Stimulated activated CD4-positive, alpha-beta T cell treated with anti-CD3 and anti-CD28 coated beads, Interleukin-12 subunit alpha, Interleukin-12 subunit beta, amount 100 ng/mL, for 48 hours (primary cell): Measurements from ENCODE around the gene CADM1.

Source experiments
- DNase-seq, 3 donors: peaks; one replicate each; pipeline ENCODE4 v3.0.0-alpha.2; 2020; ENCODE audit warnings: low read depth in 2 of 3, low spot score in 1 of 3

Gene CADM1

DNA sequence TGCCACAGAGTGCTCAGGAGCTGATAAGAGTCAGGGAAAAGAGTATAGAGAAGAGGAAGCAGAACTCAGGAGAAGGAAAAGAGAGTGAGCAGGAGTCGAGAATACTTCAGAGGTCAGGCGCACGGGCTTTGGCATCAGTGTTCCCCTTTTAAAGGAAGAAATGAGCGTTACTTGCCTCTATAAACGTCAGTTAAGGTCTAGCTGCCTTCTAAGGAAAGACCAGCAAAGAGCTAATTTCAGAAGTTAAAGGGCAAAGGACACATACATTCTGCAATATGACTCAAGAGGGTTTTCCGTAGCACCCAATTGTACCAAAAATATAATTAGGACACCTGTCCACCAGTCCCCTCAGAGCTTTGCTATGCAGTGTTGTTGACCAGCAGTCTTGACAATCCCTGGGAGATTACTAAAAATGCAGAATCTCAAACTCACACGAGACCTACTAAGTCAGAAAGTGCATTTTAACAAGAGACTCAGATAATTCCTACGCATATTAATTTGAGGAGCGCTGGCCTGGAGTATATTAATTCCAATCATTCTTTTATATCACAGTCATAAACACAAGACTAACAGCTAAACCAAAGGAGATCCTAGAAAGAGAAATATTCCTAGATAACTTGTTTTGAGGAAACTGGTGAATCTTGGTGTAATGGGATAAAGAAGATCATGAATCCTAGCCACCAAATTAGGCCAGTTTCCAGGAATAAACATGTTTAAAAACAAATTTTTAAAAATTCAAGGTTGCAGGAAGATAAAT lies 249.0 kb downstream of the CADM1 start:
- DNase-seq, result no peak

DNA sequence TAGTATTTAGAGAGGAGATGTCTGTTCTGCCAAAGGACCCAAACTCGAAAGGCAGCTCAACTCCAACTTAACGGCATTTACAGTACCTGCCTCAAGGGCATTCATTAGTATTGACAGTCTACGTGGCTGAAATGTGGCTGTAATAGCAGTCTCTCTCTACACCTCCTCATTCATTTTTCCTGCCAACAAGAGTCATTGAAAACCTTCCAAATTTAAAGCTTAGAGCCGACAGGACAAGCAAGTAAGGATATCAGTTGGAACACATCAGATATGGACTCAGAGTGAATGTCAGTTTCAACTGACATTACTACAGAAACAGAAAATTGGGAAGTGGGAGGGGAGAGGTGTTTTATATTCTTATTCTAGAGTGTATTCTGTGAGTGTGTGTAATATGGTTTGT lies 253.1 kb downstream of the CADM1 start:
- DNase-seq, result no peak

DNA sequence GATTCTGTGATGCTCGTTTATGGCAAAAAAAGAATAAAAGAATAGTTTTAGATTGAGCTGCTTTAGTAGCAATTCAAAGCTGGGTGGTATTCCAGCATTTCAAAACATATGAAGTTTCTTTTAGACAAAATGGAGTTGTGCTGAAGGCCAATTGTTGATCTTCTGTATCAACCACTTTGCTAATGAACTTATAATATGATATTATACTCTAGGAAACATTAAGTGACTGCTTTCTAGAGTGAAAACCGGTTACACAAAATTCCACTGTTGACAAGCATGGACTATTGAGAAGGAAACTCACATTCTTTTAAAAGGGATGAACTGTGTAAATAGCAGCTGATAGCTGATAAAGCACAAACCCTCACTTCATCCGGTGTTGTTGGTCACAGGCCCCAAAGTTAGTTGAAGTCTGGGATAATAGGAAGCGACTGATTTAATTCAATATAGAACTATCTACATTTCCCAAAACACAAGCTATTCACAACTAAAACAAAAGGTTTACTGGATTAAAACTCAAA lies 255.1 kb downstream of the CADM1 start:
- DNase-seq, result no peak

DNA sequence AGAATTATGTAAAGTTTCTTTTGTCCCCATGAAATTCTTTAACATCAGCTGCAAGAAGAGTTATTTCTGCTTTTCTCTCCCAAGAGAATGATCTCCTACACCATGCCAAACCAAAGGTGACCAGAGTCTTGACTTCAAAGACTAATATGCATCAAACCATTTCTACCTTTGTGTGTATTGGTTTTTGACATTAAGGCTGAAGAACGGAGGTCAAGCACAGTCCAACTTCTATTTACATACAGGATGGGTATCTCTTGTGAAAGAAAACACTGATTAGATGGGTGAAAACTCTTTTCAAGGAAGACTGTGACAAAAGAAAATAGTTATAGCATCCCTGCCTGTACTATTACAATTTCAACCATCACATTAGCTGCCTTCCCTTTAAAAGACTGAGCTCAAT lies 256.3 kb downstream of the CADM1 start:
- DNase-seq, result no peak

DNA sequence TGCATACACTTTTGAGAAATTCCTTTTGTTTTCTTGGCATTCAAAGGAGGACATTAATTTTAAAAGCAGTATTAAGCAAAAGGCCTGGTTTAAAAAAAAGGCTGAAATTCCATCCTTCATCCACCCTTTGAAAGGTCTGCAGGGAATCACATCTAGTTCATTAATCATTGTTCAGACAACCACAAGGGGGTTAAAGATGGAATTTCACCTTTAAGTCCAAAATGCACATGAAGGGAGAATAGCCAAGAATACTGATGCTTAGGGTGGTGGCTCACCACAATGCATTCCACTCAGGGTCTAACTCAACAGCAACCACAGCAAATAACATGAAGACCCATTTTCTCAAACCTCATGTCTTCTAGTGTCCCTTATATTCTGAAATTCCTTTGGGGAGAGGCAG lies 256.9 kb downstream of the CADM1 start:
- no peak for DNase-seq

DNA sequence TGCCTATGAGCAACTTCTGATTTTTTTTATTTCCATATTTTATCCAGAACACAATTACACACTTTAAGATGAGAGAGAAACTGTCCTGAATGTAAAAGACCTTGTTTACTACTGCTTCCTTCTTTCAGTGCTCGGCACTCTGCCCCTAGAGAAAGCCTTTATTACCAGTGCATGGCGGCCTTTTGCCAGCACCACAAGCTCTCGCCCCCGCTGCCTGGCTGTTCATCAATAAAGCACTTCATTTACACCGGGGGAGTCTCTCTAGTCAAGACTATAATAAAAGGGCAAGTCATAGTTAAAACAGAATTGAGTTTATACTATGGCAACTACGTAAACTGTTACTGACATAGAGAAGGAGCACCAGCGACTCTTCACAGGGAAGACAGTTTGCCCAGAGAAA lies 259.5 kb downstream of the CADM1 start:
- DNase-seq, result no peak

DNA sequence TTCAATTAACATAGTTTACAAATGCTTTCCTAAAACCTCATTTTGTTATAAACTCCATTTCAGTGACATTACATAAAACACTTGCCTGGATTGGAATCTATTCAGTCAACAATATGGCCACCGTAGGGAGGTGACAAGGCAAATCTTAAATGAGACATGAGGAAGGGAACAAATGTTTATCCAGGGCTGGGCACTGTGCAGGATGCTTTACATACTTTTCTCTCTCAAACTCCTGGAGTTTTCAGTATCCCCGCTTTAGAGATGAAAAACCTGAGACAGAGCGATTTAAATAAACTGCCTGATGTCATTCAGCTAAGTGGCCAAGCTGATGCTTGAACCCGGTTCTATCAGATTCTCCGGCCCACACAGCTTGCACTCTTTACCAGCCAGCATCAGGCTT lies 259.9 kb downstream of the CADM1 start:
- DNase-seq, result no peak

DNA sequence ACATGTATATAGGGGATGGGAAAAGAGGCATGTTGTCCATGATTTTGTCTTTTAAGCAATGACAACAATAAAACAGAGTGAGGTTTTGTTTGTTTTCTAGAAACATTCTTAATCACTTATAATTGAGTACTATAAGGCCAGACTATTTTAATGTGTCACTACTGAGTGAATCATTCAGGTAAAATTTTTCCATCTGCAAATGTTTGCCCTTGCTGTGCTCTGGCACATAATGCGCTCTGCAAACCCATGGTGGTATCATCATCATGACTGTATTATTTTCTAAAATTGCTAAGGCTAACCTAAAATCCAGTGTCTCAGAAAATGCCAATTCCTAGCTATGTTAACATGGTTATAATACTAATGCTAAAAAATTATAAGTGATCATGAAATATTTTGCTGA lies 261.2 kb downstream of the CADM1 start:
- DNase-seq, result no peak

DNA sequence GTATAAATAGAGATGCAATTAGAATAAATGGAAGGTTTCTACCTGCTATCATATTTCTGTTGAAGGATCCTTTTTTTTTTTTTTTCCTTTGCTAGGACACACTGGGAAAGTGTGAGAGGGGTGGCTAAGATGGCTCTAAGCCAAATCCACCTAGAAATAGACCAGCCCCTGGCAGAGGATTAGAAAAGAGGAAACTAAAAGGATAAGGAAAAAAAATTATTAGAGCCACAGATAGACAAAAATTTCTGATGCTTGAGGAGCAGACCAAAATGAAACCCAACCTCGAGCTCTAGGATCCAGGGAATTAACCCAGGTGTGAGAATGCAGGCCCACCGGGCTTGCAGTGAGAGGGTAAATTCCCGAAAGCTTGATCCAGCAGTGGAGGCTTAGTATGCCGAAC lies 262.3 kb downstream of the CADM1 start:
- DNase-seq, result no peak

DNA sequence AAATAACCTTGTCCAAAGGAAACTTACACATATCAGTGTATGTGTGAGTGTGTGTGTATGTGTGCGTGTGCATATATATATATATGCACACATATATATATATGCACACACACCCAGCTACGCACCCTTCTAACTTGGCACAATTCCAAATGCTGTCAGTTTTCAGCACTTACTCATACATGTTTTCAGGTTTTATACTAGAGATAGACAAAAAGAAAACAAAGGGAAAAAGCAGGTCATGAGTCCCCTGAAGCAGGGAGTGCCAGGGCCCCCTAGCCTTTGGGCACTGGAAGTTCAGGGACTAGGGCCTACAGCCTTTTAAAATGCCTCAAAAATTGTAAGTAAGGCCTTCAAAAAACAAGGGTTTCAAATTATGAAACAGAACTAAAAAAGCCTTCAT lies 265.4 kb downstream of the CADM1 start:
- no peak for DNase-seq

DNA sequence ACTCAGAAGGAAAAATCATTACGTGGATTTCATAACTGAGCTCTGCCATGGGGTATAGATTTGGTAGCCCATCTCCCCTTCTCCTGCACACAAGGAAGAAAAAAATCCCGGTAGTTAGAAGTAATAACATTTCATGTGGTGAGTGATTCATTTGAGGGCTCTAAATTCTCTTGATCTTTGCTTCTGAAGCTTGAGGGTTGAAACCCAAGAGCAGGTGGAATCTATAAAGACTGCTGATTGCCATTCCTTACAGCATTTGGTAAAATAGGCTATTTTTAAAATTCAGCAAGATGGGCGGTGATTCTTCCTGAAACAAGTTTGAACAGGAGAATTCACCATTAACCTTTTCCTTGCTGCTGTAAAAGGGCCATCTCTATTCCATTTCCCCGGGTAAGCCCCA lies 266.1 kb downstream of the CADM1 start:
- DNase-seq, result no peak

DNA sequence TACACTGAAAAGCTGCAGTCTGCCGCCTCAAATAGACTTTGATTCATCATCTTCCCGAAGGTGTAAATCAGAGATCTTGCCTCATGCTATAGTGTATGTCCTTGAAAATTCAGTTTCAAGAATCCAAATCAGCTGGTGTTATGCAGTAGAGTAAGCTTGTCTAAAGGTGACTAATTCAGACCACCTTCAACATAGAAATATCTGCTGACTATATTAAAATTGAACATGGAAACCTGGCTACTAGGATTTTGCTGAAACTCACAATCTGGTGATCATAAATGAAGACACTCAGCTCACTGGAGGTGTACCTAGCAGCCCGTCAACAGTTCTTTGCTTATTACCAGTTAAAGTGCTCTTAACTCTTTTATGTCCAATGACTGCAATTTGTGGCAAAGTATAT lies 266.6 kb downstream of the CADM1 start:
- no peak for DNase-seq

DNA sequence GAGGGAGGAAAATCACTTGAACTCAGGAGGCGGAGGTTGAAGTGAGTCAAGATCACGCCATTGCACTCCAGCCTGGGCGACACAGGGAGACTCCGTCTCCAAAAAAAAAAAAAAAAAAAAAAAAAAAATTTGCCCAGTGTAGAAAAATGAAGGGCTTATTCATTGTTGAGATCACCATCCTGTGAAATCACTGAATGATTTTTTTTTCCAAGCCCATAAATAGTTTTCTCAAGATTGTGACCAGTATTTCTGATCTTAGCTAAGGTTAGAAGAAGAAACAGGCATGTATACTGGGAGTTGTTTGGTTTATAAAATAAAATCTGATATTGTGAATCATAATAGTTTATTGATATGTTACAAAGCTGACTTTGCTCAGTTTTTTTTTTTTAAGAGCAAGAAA lies 269.4 kb downstream of the CADM1 start:
- no peak for DNase-seq

DNA sequence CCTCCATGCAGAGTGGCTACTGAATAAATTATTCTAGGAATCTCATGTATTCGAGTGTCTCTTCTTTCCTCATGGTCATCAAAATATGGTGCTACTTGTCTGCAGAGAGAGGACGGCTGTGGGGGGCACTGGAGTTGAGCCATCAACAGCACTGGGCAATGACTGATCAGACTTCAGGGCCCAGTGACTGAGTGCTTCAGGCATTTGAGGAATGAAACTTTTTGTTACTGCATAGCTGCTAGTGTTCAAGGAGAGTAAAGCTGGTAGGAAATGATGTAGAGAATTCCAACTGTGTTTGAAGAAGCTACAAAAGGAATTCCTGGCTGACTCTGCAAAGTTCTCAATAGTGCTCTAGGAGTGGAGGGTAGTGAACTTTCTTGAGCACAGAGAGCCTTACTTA lies 277.7 kb downstream of the CADM1 start:
- no peak for DNase-seq

DNA sequence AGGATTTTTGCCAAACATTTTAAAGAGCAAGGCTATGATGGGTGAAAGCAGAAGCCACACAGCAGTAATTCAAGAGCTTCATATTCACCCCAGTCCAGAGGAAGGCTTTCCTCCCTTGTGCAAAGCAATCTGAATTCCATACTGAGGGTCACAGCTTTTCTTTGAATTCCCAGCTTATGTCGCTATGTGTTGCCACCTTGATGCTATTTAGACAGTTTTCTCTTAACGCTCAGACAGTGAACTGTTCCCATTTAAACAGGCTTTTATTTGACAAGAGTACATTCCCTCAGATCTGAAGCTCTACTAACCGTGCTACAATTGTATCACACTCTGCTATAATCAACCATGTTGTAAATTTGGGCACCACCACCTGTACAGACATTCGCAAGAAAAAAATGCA lies 279.7 kb downstream of the CADM1 start:
- no peak for DNase-seq

DNA sequence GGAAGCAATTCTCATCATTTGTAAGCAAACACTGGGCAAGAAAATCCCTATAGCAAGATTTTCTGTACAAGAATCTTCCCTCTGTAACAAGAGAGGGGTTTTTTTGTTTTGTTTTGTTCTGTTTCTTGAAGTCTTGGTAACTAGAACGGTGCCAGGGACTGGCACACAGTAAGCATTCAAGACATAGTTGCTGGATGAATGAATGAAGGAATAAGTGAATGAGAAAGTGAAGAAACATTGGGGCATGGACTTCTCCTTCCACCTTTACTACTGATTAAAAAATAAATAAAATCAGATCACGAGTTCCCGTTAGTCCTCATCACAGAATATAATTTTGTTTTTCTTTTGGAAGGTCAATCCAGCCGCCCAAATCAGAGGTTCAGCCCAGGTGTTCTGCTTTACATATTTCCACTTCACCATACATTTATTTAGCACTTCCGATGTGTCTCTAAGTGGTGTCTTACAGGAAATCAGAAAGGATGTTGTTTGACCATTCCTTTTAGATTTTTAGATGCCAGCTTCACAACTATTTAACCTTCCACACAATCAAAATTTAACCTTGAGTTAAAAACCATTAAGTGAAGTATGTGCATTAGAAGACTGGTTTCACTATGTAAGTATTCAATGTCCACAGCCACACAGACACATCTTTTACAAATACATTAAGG lies 281.2 kb downstream of the CADM1 start:
- no peak for DNase-seq

DNA sequence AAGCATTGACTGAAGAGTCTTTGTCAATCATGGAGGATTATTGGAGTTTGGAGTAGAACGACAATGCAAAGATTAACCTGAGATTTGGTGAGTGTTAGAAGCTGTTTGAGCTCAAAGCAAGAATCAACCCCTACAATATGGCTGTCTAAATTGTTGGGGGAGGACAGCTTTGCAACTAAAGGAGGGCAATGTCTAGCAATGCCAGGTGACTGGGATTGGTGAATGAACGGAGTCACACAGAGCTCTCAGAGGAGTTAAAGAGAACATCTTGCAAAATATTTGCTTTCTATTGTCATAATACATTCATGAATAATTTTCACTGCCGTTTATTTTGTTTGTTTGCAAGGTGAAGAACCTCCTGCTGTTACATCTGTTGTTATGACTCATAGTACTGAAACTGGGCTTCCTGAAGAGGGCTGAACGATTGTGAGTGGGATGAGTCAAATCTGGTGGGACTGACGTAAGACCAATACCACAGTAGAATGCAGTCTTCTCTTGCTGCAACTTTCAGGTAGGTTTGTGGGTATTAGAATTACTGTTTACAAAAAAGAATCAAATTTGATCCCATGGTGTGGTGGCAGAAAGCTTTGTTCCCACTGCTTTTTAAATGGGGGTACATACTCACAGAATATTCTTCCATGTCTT lies 281.9 kb downstream of the CADM1 start:
- peak in 1 of 3 donors; percentile 14 for DNase-seq

DNA sequence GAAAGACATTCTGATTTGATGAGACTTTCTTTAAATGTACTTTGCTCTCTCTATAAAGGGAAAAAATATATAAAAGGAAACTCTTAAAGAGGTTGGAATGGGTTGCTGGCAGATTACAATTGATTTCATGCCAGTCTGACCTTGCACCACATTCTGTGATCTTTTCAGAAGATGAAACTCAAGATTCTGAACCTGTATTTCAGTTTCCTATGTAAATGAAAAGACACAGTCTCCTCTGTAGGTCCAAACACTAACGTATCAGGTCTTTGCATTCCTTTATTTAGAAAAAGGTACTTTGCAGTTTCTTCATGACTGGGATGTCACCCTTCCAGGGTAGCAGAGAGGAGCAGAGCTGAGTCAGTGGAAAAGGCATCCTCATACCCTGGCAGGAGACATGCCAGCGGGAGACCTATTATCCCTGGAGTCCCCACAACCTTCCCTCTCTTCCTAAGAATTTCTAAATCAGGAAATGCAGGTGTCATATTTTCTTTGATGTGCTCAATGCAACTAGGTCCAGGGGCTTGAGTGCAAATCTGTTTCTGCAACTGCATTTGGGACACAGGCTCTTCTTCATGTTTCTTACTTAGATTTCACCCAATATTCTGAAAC lies 282.6 kb downstream of the CADM1 start:
- no peak for DNase-seq

DNA sequence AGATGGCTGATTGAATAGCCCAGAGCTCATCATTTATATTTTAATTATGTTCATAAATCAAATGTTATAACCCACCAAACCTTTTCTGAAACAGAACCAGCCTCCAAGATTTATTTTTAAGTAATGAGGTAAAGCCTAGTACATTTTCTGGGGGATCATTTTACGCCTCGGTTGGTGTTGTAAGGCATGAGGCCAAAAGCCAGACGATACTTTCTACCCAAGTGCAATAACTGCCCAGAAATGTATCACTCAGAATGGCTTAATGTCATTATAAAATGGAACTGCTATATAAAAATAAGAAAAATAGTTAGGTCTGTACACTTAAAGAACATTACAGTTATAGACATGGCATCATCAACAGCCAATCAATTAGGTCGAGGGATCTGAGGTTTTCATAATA lies 283.3 kb downstream of the CADM1 start:
- DNase-seq, result no peak

DNA sequence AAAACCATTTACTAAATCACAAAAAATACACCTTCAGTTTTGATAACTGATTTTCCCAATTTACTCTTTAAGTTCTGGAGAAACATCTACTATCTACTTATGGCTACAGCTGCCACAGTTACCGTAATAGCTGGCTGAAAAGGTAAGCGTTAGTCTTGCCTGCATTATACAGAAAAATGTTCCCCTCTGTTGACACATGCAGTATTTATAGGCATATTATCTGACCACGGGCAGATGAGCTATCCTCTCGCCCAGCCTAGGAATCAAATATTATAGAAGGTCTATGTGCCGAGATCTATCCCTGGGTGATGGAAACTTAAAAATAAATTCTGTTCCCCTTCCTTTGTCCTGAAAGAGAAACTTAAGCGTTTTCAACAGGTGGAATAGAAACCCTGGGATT lies 283.8 kb downstream of the CADM1 start:
- DNase-seq, result no peak

DNA sequence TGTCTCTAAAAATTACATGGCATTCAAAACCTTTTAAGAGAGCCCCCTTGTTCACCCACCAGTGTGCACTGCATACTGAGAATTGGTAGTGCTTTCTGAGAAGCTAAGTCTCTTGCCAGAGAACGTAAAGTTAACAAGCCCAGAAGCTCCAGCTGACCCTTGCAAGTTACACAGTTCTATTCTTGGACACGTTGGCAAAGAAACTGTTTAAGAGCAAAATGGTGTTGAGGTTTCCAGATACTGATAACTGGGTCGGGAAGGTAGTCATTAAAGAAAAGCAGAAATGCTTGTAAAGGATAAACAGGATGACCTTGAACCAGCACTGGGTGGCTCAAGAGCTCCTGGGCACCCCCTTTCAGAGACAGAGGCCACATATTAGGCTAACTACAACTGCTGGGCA lies 284.8 kb downstream of the CADM1 start:
- DNase-seq, result no peak

DNA sequence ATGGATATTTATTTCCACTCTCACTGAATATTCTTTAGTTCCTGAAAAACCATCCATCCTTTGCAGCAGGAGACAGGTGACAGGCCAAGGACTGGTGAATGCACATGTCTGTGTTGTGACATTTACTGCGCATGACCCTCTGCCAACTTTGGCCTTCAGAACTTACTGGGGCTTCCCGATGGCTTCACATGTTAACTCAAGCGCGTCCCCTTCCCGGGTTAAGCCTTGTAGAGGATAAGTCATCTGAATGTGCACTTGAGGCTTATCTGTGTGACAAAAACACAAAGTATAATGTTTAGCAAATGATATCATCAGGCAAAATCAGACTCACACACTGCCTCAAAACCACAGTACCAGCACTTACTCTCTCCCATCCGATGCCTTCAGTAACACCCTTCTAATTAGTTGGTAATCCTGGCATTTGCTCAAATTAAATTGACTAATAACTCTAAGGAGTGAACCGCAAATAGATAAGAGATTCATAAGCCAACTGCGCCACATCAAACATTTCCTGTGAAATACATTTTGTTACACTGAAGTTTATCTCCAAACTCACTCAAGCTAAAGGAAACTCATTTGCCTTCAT lies 286.4 kb downstream of the CADM1 start:
- DNase-seq, result no peak
